ENCODE data around the gene MTNR1A.

- TF ChIP-seq, protein P1, sequence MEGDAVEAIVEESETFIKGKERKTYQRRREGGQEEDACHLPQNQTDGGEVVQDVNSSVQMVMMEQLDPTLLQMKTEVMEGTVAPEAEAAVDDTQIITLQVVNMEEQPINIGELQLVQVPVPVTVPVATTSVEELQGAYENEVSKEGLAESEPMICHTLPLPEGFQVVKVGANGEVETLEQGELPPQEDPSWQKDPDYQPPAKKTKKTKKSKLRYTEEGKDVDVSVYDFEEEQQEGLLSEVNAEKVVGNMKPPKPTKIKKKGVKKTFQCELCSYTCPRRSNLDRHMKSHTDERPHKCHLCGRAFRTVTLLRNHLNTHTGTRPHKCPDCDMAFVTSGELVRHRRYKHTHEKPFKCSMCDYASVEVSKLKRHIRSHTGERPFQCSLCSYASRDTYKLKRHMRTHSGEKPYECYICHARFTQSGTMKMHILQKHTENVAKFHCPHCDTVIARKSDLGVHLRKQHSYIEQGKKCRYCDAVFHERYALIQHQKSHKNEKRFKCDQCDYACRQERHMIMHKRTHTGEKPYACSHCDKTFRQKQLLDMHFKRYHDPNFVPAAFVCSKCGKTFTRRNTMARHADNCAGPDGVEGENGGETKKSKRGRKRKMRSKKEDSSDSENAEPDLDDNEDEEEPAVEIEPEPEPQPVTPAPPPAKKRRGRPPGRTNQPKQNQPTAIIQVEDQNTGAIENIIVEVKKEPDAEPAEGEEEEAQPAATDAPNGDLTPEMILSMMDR (IDR thresholded peaks at IDR 0.05): peak; percentile 36 to 63 (median 59)
- TF ChIP-seq POLR2A (IDR thresholded peaks at IDR 0.05) (no peak), EP300 (IDR thresholded peaks at IDR 0.05) (no peak)
Observed at GRCh38 chr4:186587416-186588018, 32.1 kb upstream of the MTNR1A start.

Data from ovary (tissue), 3 donors.